HepG2 (cell line): ENCODE measurements around the gene SAMD4A. TPM values are rescaled to one million over a fixed set of nuclear protein-coding genes. Genes with fewer than 3 reads are reported as not detected.

Source experiments
- AGO1 ChIP-seq: fragments of 200-400 bp; formaldehyde crosslinking; IDR thresholded peaks from 2 replicates; pipeline ENCODE4 v1.6.1; 2017; ENCODE audit warnings: mild to moderate bottlenecking, low read depth, low read length, moderate library complexity; ENCODE audit not compliant: poor library complexity, severe bottlenecking
- BRF2 ChIP-seq: sonication (generic); formaldehyde crosslinking; IDR thresholded peaks from 2 replicates; pipeline ENCODE4 v1.8.1; 2022; ENCODE audit warnings: mild to moderate bottlenecking, missing genetic modification reagents
- CBX5 ChIP-seq: sonication (generic); formaldehyde crosslinking; IDR thresholded peaks from 2 replicates; pipeline ENCODE4 v1.4.0; 2020; ENCODE audit warnings: missing genetic modification reagents, borderline replicate concordance
- FOSL1 ChIP-seq: sonication (generic); formaldehyde crosslinking; IDR thresholded peaks from 2 replicates; pipeline ENCODE4 v1.9.0; 2021; ENCODE audit warnings: missing genetic modification reagents, borderline replicate concordance
- GLMP ChIP-seq: sonication (generic); formaldehyde crosslinking; IDR thresholded peaks from 2 replicates; pipeline ENCODE4 v1.9.0; 2021; ENCODE audit warnings: missing genetic modification reagents, mild to moderate bottlenecking, borderline replicate concordance
- HOXA3 ChIP-seq: sonication (generic); formaldehyde crosslinking; IDR thresholded peaks from 2 replicates; pipeline ENCODE4 v1.5.0; 2020; ENCODE audit warnings: missing genetic modification reagents
- IRF9 ChIP-seq: sonication (generic); formaldehyde crosslinking; IDR thresholded peaks from 2 replicates; pipeline ENCODE4 v1.8.0; 2022; ENCODE audit warnings: missing genetic modification reagents, mild to moderate bottlenecking, borderline replicate concordance
- MAZ ChIP-seq, 2 experiments: sonication (generic) in 1 of 2; formaldehyde crosslinking in 1 of 2; IDR thresholded peaks; 2 replicates each; pipeline versions ENCODE4 v1.5.0 to v1.6.1; 2012 to 2020; ENCODE audit warnings: low read depth in 2 of 2, mild to moderate bottlenecking in 2 of 2, borderline replicate concordance in 1 of 2, improper control_type of control experiment in 1 of 2, low read length in 1 of 2, missing genetic modification reagents in 1 of 2, moderate library complexity in 1 of 2
- MXI1 ChIP-seq: IDR thresholded peaks from 3 replicates; pipeline ENCODE4 v1.6.1; 2012; ENCODE audit warnings: low read depth, low read length, inconsistent platforms, borderline replicate concordance
- MYC ChIP-seq: sonication (generic); formaldehyde crosslinking; IDR thresholded peaks from 2 replicates; pipeline ENCODE4 v1.9.0; 2021; ENCODE audit warnings: missing genetic modification reagents, borderline replicate concordance
- POLR2AphosphoS2 ChIP-seq: IDR thresholded peaks from 2 replicates; pipeline ENCODE4 v1.6.1; 2011; ENCODE audit warnings: low read depth, low read length, improper control_type of control experiment
- SAP130 ChIP-seq: IDR thresholded peaks from 2 replicates; pipeline ENCODE4 v1.6.1; 2016; ENCODE audit warnings: low read depth
- SKIL ChIP-seq: sonication (generic); formaldehyde crosslinking; IDR thresholded peaks from 2 replicates; pipeline ENCODE4 v1.8.0; 2022; ENCODE audit warnings: missing genetic modification reagents, mild to moderate bottlenecking, moderate library complexity, borderline replicate concordance
- SP1 ChIP-seq, 2 experiments: fragments of 450-650 bp in 1 of 2; sonication (generic) in 1 of 2; formaldehyde crosslinking in 1 of 2; IDR thresholded peaks; 2 replicates each; pipeline versions ENCODE4 v1.4.0 to v1.6.1; 2016 to 2020; ENCODE audit warnings: missing genetic modification reagents in 1 of 2
- SRSF1 ChIP-seq: fragments of 200-400 bp; formaldehyde crosslinking; optimal IDR thresholded peaks from 2 replicates; pipeline ENCODE3; 2017; ENCODE audit warnings: mild to moderate bottlenecking, low read depth, low read length, moderate library complexity
- TAF15 ChIP-seq: fragments of 200-400 bp; formaldehyde crosslinking; IDR thresholded peaks from one replicate; pipeline ENCODE4 v1.6.1; 2018; ENCODE audit warnings: mild to moderate bottlenecking, low read depth, low read length; ENCODE audit not compliant: poor library complexity, severe bottlenecking
- ZNF30 ChIP-seq: sonication (generic); formaldehyde crosslinking; IDR thresholded peaks from 2 replicates; pipeline ENCODE4 v1.5.0; 2020; ENCODE audit warnings: mild to moderate bottlenecking, missing genetic modification reagents
- ZNF512 ChIP-seq: sonication (generic); formaldehyde crosslinking; IDR thresholded peaks from 2 replicates; pipeline ENCODE4 v1.4.0; 2020; ENCODE audit warnings: mild to moderate bottlenecking, missing genetic modification reagents
- ZNF777 ChIP-seq: sonication (generic); formaldehyde crosslinking; IDR thresholded peaks from 2 replicates; pipeline ENCODE4 v1.4.0; 2020; ENCODE audit warnings: missing genetic modification reagents
- ZSCAN21 ChIP-seq: sonication (generic); formaldehyde crosslinking; IDR thresholded peaks from 2 replicates; pipeline ENCODE4 v1.8.0; 2022; ENCODE audit warnings: mild to moderate bottlenecking, missing genetic modification reagents, moderate library complexity, borderline replicate concordance
- polyA plus RNA-seq, 8 experiments: library from polyadenylated mRNA; depleted of rRNA in 3 of 8; stranded (reverse) in 7 of 8; unstranded in 1 of 8; fragments of >200 nt; fragmentation: Illumina TruSeq in 4 of 8; extraction: Trizol in 4 of 8; gene quantifications; 2 replicates each; pipeline versions ENCODE4 v1.2.1 to v1.2.3, GENCODE V29; 2011 to 2016; ENCODE audit warnings: low read depth in 4 of 8, missing spikeins in 1 of 8, mixed read lengths in 1 of 8; ENCODE audit not compliant: insufficient read depth in 1 of 8
- total RNA-seq, 5 experiments: library from RNA; depleted of rRNA; stranded (reverse); fragments of >200 nt; fragmentation: Illumina TruSeq; extraction: Trizol; gene quantifications; 2 replicates each; pipeline ENCODE4 v1.2.3, GENCODE V29; 2016; ENCODE audit warnings: low read depth in 1 of 5

Gene SAMD4A
- total and polyA plus RNA-seq, 2 of the 13 experiments (the other 11 are each of a cell fraction or from before 2014, with no cell fraction given), result 11.8 to 13.0 TPM

- TF ChIP-seq IRF9 (CRISPR knock-in tag), result no peak
- TF ChIP-seq ZSCAN21 (CRISPR knock-in tag), result no peak
- no peak for TF ChIP-seq BRF2 (CRISPR knock-in tag)
- no peak for TF ChIP-seq ZNF777
- no peak for TF ChIP-seq SKIL (CRISPR knock-in tag)
- peak; percentile 60 for TF ChIP-seq MYC (CRISPR knock-in tag)
- no peak for TF ChIP-seq AGO1
- TF ChIP-seq SP1 (IDR thresholded peaks at IDR 0.05), result no peak
- no peak for TF ChIP-seq SP1 (CRISPR knock-in tag; IDR thresholded peaks at IDR 0.05)
- no peak for TF ChIP-seq CBX5 (CRISPR knock-in tag)
- no peak for TF ChIP-seq SRSF1
- TF ChIP-seq ZNF30 (CRISPR knock-in tag), result no peak
- TF ChIP-seq FOSL1 (CRISPR knock-in tag), result no peak
- TF ChIP-seq GLMP (CRISPR knock-in tag), result no peak
- TF ChIP-seq MXI1, result no peak
- no peak for TF ChIP-seq ZNF512 (CRISPR knock-in tag)
- TF ChIP-seq TAF15, result no peak
- TF ChIP-seq HOXA3, result peak; percentile 46; the same call in 1 of the 2 replicates
- peak; percentile 27; the same call in 1 of the 2 replicates for TF ChIP-seq SAP130 (CRISPR knock-in tag)
- TF ChIP-seq POLR2AphosphoS2, result no peak
- TF ChIP-seq MAZ (IDR thresholded peaks at IDR 0.05; ENCODE audit: borderline replicate concordance, low read depth, low read length), result no peak
- TF ChIP-seq MAZ (CRISPR knock-in tag; IDR thresholded peaks at IDR 0.05; ENCODE audit: low read depth), result no peak
Observed at GRCh38 chr14:54805445-54806322, 238.8 kb downstream of the SAMD4A start (continued).
